ENCODE results near the gene BPIFB2.

Gene BPIFB2

GRCh38 chr20:33022694-33023438 is 15.4 kb downstream of the BPIFB2 start:
- no peak for DNase-seq (ENCODE audit: low read depth in 2 of 2)

- DNase-seq (ENCODE audit: low read depth in 2 of 2) = no peak
Measured at GRCh38 chr20:33023439-33024242, 16.1 kb downstream of the BPIFB2 start.

- no peak for DNase-seq (ENCODE audit: low read depth in 2 of 2)
Measured at GRCh38 chr20:33024243-33024560, 16.7 kb downstream of the BPIFB2 start.

- no peak for DNase-seq (ENCODE audit: low read depth in 2 of 2)
Measured at GRCh38 chr20:33024609-33025317, 17.3 kb downstream of the BPIFB2 start.

GRCh38 chr20:33025318-33025876 is 17.9 kb downstream of the BPIFB2 start:
- DNase-seq (ENCODE audit: low read depth in 2 of 2) = no peak

GRCh38 chr20:33026072-33026778 is 18.7 kb downstream of the BPIFB2 start:
- no peak for DNase-seq (ENCODE audit: low read depth in 2 of 2)

- no peak for DNase-seq (ENCODE audit: low read depth in 2 of 2)
Measured at GRCh38 chr20:33026779-33027759, 19.6 kb downstream of the BPIFB2 start.

- no peak for DNase-seq (ENCODE audit: low read depth in 2 of 2)
Measured at GRCh38 chr20:33027769-33028751, 20.6 kb downstream of the BPIFB2 start.

GRCh38 chr20:33028875-33029274 is 21.4 kb downstream of the BPIFB2 start:
- no peak for DNase-seq (ENCODE audit: low read depth in 2 of 2)

GRCh38 chr20:33030076-33030475 is 22.6 kb downstream of the BPIFB2 start:
- DNase-seq (ENCODE audit: low read depth in 2 of 2) = no peak

GRCh38 chr20:33030569-33030968 is 23.1 kb downstream of the BPIFB2 start:
- DNase-seq (ENCODE audit: low read depth in 2 of 2) = no peak

GRCh38 chr20:33031531-33031930 is 24.0 kb downstream of the BPIFB2 start, which contains the start of gene BPIFB6:
Gene BPIFB6, plus strand, starts transcription at chr20:33031648. Its CDS starts 0 bp downstream, at chr20:33031648.
- DNase-seq (ENCODE audit: low read depth in 2 of 2) = no peak

GRCh38 chr20:33032555-33032954 is 25.1 kb downstream of the BPIFB2 start:
- no peak for DNase-seq (ENCODE audit: low read depth in 2 of 2)

GRCh38 chr20:33033381-33033780 is 25.9 kb downstream of the BPIFB2 start:
- DNase-seq (ENCODE audit: low read depth in 2 of 2) = no peak

- no peak for DNase-seq (ENCODE audit: low read depth in 2 of 2)
Measured at GRCh38 chr20:33034115-33034514, 26.6 kb downstream of the BPIFB2 start.

- DNase-seq (ENCODE audit: low read depth in 2 of 2) = no peak
Measured at GRCh38 chr20:33034901-33035492, 27.5 kb downstream of the BPIFB2 start.

GRCh38 chr20:33037456-33037855 is 30.0 kb downstream of the BPIFB2 start:
- DNase-seq (ENCODE audit: low read depth in 2 of 2) = no peak

GRCh38 chr20:33038243-33038642 is 30.7 kb downstream of the BPIFB2 start:
- DNase-seq (ENCODE audit: low read depth in 2 of 2) = no peak

- no peak for DNase-seq (ENCODE audit: low read depth in 2 of 2)
Measured at GRCh38 chr20:33042430-33042829, 34.9 kb downstream of the BPIFB2 start.

Data from activated CD4-positive, alpha-beta T cell treated with anti-CD3 and anti-CD28 coated beads for 24 hours (primary cell).